SH-SY5Y (cell line): ENCODE measurements around the gene PCDHGB6.

Source experiments
- GATA2 ChIP-seq: IDR thresholded peaks from 2 replicates; pipeline ENCODE4 v1.6.1; 2011; ENCODE audit warnings: mild to moderate bottlenecking, low read depth, low read length
- GATA3 ChIP-seq: IDR thresholded peaks from 2 replicates; pipeline ENCODE4 v1.6.1; 2011; ENCODE audit warnings: low read depth, mild to moderate bottlenecking, low read length, moderate library complexity

DNA sequence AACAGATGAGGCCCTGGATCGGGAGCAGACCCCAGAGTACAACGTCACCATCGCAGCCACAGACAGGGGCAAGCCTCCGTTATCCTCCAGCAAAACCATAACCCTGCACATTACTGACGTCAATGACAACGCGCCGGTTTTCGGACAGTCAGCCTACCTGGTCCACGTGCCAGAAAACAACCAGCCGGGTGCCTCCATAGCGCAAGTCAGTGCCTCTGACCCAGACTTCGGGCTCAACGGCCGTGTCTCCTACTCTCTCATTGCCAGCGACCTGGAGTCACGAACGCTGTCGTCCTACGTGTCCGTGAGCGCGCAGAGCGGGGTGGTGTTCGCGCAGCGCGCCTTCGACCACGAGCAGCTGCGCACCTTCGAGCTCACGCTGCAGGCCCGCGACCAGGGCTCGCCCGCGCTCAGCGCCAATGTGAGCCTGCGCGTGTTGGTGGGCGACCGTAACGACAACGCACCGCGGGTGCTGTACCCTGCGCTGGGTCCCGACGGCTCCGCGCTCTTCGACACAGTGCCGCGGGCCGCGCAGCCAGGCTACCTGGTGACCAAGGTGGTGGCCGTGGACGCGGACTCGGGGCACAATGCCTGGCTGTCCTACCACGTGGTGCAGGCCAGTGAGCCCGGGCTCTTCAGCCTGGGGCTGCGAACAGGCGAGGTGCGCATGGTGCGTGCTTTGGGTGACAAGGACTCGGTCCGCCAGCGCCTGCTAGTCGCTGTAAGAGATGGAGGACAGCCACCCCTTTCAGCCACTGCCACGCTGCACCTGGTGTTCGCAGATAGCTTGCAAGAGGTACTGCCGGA lies 11.5 kb downstream of the PCDHGB6 start:
- TF ChIP-seq GATA2 (no peak), GATA3 (no peak)
